ENCODE results near the gene KIRREL3. TPM values are rescaled to one million over a fixed set of nuclear protein-coding genes. Genes with fewer than 3 reads are reported as not detected.

Gene KIRREL3
- total and polyA plus RNA-seq, 5 donors = 0.74 to 1.2 (median 1.0) TPM

- ATAC-seq (peak; percentile 6 to 18), DNase-seq (peak; percentile 54 to 79 (median 77))
- Histone ChIP-seq H3K27me3 (ENCODE audit: control insufficient read depth, insufficient read depth) (no peaks in the 10 kb centered on the region), H3K27ac (ENCODE audit: low read length) (peak overlapping the region; percentile 93), H3K9me3 (ENCODE audit: control insufficient read depth, low read length) (no peaks in the 10 kb centered on the region), H3K4me3 (ENCODE audit: low read length) (no peak overlapping the region), H3K4me1 (ENCODE audit: control insufficient read depth, insufficient read depth, low read length) (peaks cover 24% of the 10 kb centered on the region)
- WGBS = 33% methylated on average over 5 of the region's 5 CpGs
- intact Hi-C loops (cut with DNase I) = loop anchor here in 3 of 4 donors (5.0 to 10.0 kb wide), 3 partner anchors 57 to 100 kb away; partner anchors contain the start of gene ST3GAL4 (in 1 of the 3)
Observed at GRCh38 chr11:126414615-126415014, 586.0 kb downstream of the KIRREL3 start.

GRCh38 chr11:126413843-126414405 lies 586.6 kb downstream of the KIRREL3 start:
- 70% methylated on average over 9 of the region's 9 CpGs for WGBS
- no peak overlapping the region for H3K4me3 ChIP-seq (ENCODE audit: low read length)
- DNase-seq = no peak
- intact Hi-C loops (cut with DNase I) = loop anchor here in 3 of 4 donors (5.0 to 10.0 kb wide), 3 partner anchors 57 to 99 kb away; partner anchors contain the start of gene ST3GAL4 (in 1 of the 3)
- H3K27ac ChIP-seq (ENCODE audit: low read length) = peak overlapping the region; percentile 14
- H3K4me1 ChIP-seq (ENCODE audit: control insufficient read depth, insufficient read depth, low read length) = peaks cover 24% of the 10 kb centered on the region
- no peaks in the 10 kb centered on the region for H3K27me3 ChIP-seq (ENCODE audit: control insufficient read depth, insufficient read depth)
- ATAC-seq = no peak
- H3K9me3 ChIP-seq (ENCODE audit: control insufficient read depth, low read length) = no peaks in the 10 kb centered on the region

- H3K4me1 ChIP-seq (ENCODE audit: control insufficient read depth, insufficient read depth, low read length) = peaks cover 24% of the 10 kb centered on the region
- H3K4me3 ChIP-seq (ENCODE audit: low read length) = no peak overlapping the region
- WGBS = 90% methylated on average over 11 of the region's 11 CpGs
- no peaks in the 10 kb centered on the region for H3K9me3 ChIP-seq (ENCODE audit: control insufficient read depth, low read length)
- no peaks in the 10 kb centered on the region for H3K27me3 ChIP-seq (ENCODE audit: control insufficient read depth, insufficient read depth)
- DNase-seq (peak in 1 of 3 donors; percentile 20), ATAC-seq (no peak)
- H3K27ac ChIP-seq (ENCODE audit: low read length) = no peak overlapping the region
- intact Hi-C loops (cut with DNase I) = loop anchor here in 3 of 4 donors (5.0 to 10.0 kb wide), 3 partner anchors 56 to 99 kb away; partner anchors contain the start of gene ST3GAL4 (in 1 of the 3)
Observed at GRCh38 chr11:126413426-126413825, 587.1 kb downstream of the KIRREL3 start.

- 45% methylated on average over 6 of the region's 6 CpGs for WGBS
- Histone ChIP-seq H3K27me3 (ENCODE audit: control insufficient read depth, insufficient read depth) (no peaks in the 10 kb centered on the region), H3K9me3 (ENCODE audit: control insufficient read depth, low read length) (no peaks in the 10 kb centered on the region), H3K4me3 (ENCODE audit: low read length) (no peak overlapping the region), H3K4me1 (ENCODE audit: control insufficient read depth, insufficient read depth, low read length) (peaks cover 24% of the 10 kb centered on the region), H3K27ac (ENCODE audit: low read length) (peak overlapping the region; percentile 26)
- DNase-seq = peak; percentile 77 to 88 (median 82)
- ATAC-seq = peak; percentile 34 to 48
- intact Hi-C loops (cut with DNase I) = loop anchor here in 3 of 4 donors (5.0 to 10.0 kb wide), 3 partner anchors 55 to 97 kb away; partner anchors contain the start of gene ST3GAL4 (in 1 of the 3)
Observed at GRCh38 chr11:126411971-126412381, 588.6 kb downstream of the KIRREL3 start.

- peaks cover 18% of the 10 kb centered on the region for H3K4me1 ChIP-seq (ENCODE audit: control insufficient read depth, insufficient read depth, low read length)
- no peaks in the 10 kb centered on the region for H3K27me3 ChIP-seq (ENCODE audit: control insufficient read depth, insufficient read depth)
- peak overlapping the region; percentile 75 for H3K27ac ChIP-seq (ENCODE audit: low read length)
- no peak overlapping the region for H3K4me3 ChIP-seq (ENCODE audit: low read length)
- ATAC-seq (peak; percentile 64 to 67), DNase-seq (peak; percentile 87 to 94 (median 91))
- intact Hi-C loops (cut with DNase I) = loop anchor here in 3 of 4 donors (5.0 to 10.0 kb wide), 3 partner anchors 53 to 96 kb away; partner anchors contain the start of gene ST3GAL4 (in 1 of the 3)
- H3K9me3 ChIP-seq (ENCODE audit: control insufficient read depth, low read length) = no peaks in the 10 kb centered on the region
- WGBS = 33% methylated on average over 6 of the region's 6 CpGs
Observed at GRCh38 chr11:126410649-126411048, 589.9 kb downstream of the KIRREL3 start.

- peak in 1 of 3 donors; percentile 10 for DNase-seq
- Histone ChIP-seq H3K4me3 (ENCODE audit: low read length) (no peak overlapping the region), H3K4me1 (ENCODE audit: control insufficient read depth, insufficient read depth, low read length) (peaks cover 12% of the 10 kb centered on the region), H3K9me3 (ENCODE audit: control insufficient read depth, low read length) (no peaks in the 10 kb centered on the region), H3K27ac (ENCODE audit: low read length) (no peak overlapping the region), H3K27me3 (ENCODE audit: control insufficient read depth, insufficient read depth) (no peaks in the 10 kb centered on the region)
- WGBS = 67% methylated on average over 3 of the region's 3 CpGs
- intact Hi-C loops (cut with DNase I) = no loop called here
- no peak for ATAC-seq
Observed at GRCh38 chr11:126409620-126409985, 591.0 kb downstream of the KIRREL3 start.

GRCh38 chr11:126408901-126409619 lies 591.5 kb downstream of the KIRREL3 start:
- WGBS = 78% methylated on average over 12 of the region's 12 CpGs
- H3K27me3 ChIP-seq (ENCODE audit: control insufficient read depth, insufficient read depth) = no peaks in the 10 kb centered on the region
- peaks cover 15% of the 10 kb centered on the region for H3K4me1 ChIP-seq (ENCODE audit: control insufficient read depth, insufficient read depth, low read length)
- DNase-seq (peak in 2 of 3 donors; percentile 7 to 55), ATAC-seq (no peak)
- no peaks in the 10 kb centered on the region for H3K9me3 ChIP-seq (ENCODE audit: control insufficient read depth, low read length)
- H3K4me3 ChIP-seq (ENCODE audit: low read length) = no peak overlapping the region
- intact Hi-C loops (cut with DNase I) = no loop called here
- no peak overlapping the region for H3K27ac ChIP-seq (ENCODE audit: low read length)

- 74% methylated on average over 12 of the region's 12 CpGs for WGBS
- DNase-seq = peak in 2 of 3 donors; percentile 14 to 48
- H3K4me3 ChIP-seq (ENCODE audit: low read length) = no peak overlapping the region
- H3K4me1 ChIP-seq (ENCODE audit: control insufficient read depth, insufficient read depth, low read length) = peaks cover 15% of the 10 kb centered on the region
- H3K27me3 ChIP-seq (ENCODE audit: control insufficient read depth, insufficient read depth) = no peaks in the 10 kb centered on the region
- ATAC-seq = no peak
- H3K27ac ChIP-seq (ENCODE audit: low read length) = no peak overlapping the region
- intact Hi-C loops (cut with DNase I) = no loop called here
- H3K9me3 ChIP-seq (ENCODE audit: control insufficient read depth, low read length) = no peaks in the 10 kb centered on the region
Observed at GRCh38 chr11:126408496-126408895, 592.1 kb downstream of the KIRREL3 start.

- no peaks in the 10 kb centered on the region for H3K9me3 ChIP-seq (ENCODE audit: control insufficient read depth, low read length)
- intact Hi-C loops (cut with DNase I) = no loop called here
Observed at GRCh38 chr11:126407682-126408288, 592.8 kb downstream of the KIRREL3 start.

GRCh38 chr11:126407101-126407521 lies 593.5 kb downstream of the KIRREL3 start:
- 76% methylated on average over 12 of the region's 12 CpGs for WGBS
- H3K9me3 ChIP-seq (ENCODE audit: control insufficient read depth, low read length) = no peaks in the 10 kb centered on the region
- H3K4me3 ChIP-seq (ENCODE audit: low read length) = no peak overlapping the region
- no peaks in the 10 kb centered on the region for H3K27me3 ChIP-seq (ENCODE audit: control insufficient read depth, insufficient read depth)
- no peak for ATAC-seq
- no peak overlapping the region for H3K27ac ChIP-seq (ENCODE audit: low read length)
- peak in 1 of 3 donors; percentile 11 for DNase-seq
- peaks cover 14% of the 10 kb centered on the region for H3K4me1 ChIP-seq (ENCODE audit: control insufficient read depth, insufficient read depth, low read length)
- intact Hi-C loops (cut with DNase I) = no loop called here

More at GRCh38 chr11:126407682-126408288, 592.8 kb downstream of the KIRREL3 start:
- no peak for ATAC-seq
- Histone ChIP-seq H3K4me3 (ENCODE audit: low read length) (no peak overlapping the region), H3K4me1 (ENCODE audit: control insufficient read depth, insufficient read depth, low read length) (peaks cover 13% of the 10 kb centered on the region), H3K27me3 (ENCODE audit: control insufficient read depth, insufficient read depth) (no peaks in the 10 kb centered on the region), H3K27ac (ENCODE audit: low read length) (no peak overlapping the region)
- WGBS = 89% methylated on average over 15 of the region's 15 CpGs
- DNase-seq = peak in 1 of 3 donors; percentile 12

All from right cardiac atrium (tissue), 5 donors.